Activated CD4-positive, alpha-beta memory T cell treated with anti-CD3 and anti-CD28 coated beads, Interleukin-2, amount 10 ng/mL, durations not matched to agents 7 days and 5 days (primary cell): Measurements from ENCODE around the gene ZNF771. TPM values are rescaled to one million over a fixed set of nuclear protein-coding genes. Genes with fewer than 3 reads are reported as not detected.

ENCODE experiments used
- CTCF ChIA-PET: fragments of 350-600 bp; sonication (Branson Sonifier 250); formaldehyde crosslinking; loops from one replicate; lab custom pipeline; 2021; ENCODE audit warnings: antibody characterized with exemption, inconsistent platforms; lab: Charles Lee
- POLR2A ChIA-PET: fragments of 350-600 bp; sonication (Branson Sonifier 250); formaldehyde crosslinking; loops from one replicate; lab custom pipeline; 2021; ENCODE audit warnings: antibody characterized with exemption; lab: Charles Lee
- DNase-seq: peaks from one replicate; pipeline ENCODE4 v3.0.0-alpha.2; 2020
- H3K27ac Mint-ChIP-seq: one replicate; pipeline ENCODE4 v1.8.0; 2021; ENCODE audit warnings: mild to moderate bottlenecking, mixed read lengths
- H3K27me3 Mint-ChIP-seq: one replicate; pipeline ENCODE4 v1.8.0; 2021; ENCODE audit warnings: mixed read lengths
- H3K36me3 Mint-ChIP-seq: one replicate; pipeline ENCODE4 v1.8.0; 2021; ENCODE audit warnings: low read depth, mixed read lengths
- H3K4me1 Mint-ChIP-seq: one replicate; pipeline ENCODE4 v1.8.0; 2021; ENCODE audit warnings: mixed read lengths
- H3K4me3 Mint-ChIP-seq: one replicate; pipeline ENCODE4 v1.8.0; 2021; ENCODE audit warnings: mild to moderate bottlenecking, mixed read lengths
- H3K9me3 Mint-ChIP-seq: one replicate; pipeline ENCODE4 v1.8.0; 2021; ENCODE audit warnings: mixed read lengths
- total RNA-seq, 2 experiments: library from RNA; stranded (reverse); gene quantifications; one replicate each; pipeline ENCODE4 v1.2.3, GENCODE V29; 2021

Gene ZNF771
- total RNA-seq, 2 experiments from 2014 or later, result 4.2 to 4.5 TPM

DNA sequence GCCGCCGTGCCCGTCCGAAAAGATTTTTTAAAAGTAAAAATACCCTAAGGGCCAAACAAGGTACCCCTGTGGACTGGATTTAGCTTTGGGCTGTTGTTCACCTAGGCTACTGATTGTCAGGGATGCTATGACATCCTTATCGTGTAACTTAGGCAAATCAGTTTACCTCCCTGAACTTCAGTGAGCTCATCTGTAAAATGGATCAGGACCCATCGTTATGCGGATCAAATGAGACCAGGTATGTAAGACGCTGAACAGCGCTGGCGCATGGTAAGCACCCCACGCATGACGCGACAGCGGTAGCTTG, 658 bp upstream of the ZNF771 start:
- Mint-ChIP-seq H3K4me1 (peaks cover 33% of the 10 kb centered on the region), H3K27ac (peak overlapping the region; percentile 79), H3K4me3 (peak overlapping the region; percentile 89), H3K9me3 (no peaks in the 10 kb centered on the region), H3K36me3 (peaks cover 3% of the 10 kb centered on the region), H3K27me3 (peaks cover 3% of the 10 kb centered on the region)
- ChIA-PET POLR2A (interaction anchor here (0.7 to 4.4 kb wide), 18 partner anchors 8 to 264 kb away, joined by 3 to 33 read pairs (median 6); partner anchors contain the start of genes CORO1A, DCTPP1, FBRS and SEPTIN1), CTCF (interaction anchor here (0.9 to 4.7 kb wide), 10 partner anchors 9 to 264 kb away, joined by 3 to 50 read pairs (median 3); partner anchors contain the start of genes DCTPP1, SEPTIN1, TBC1D10B and ZNF48)
- no peak for DNase-seq

DNA sequence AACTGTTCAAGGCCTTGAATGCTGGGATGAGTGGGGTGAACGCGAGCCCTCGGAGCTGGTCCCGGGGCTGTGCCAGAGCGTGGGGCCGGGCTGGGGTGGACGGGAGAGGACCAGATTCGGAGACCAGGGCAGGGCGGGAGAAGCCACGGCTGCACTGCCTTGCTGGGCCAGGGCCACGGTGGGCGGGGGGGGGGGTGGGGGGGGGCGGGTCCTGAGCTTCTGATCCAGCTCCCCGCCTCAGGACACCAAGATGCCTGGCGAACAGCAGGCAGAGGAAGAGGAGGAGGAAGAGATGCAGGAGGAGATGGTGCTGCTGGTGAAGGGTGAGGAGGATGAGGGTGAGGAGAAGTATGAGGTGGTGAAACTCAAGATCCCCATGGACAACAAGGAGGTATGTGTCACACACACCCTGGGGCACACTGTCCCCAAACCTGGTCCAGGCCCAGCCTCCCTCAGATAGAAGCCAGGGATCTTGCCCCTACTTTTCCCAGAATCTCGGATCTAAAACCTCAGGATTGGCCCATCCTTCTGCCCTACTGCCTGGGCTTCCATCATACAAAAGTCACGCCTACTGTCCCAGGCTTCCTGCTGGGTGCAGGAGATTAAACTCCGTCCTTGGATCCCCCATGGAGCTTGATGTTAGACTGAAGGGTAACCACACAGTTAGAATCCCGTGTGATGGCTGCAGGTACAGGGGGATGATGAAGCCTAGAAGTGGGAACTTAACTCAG, 563 bp downstream of the ZNF771 start:
- Mint-ChIP-seq H3K4me3 (peak overlapping the region; percentile 89), H3K4me1 (peaks cover 38% of the 10 kb centered on the region), H3K27ac (peak overlapping the region; percentile 53), H3K27me3 (peaks cover 3% of the 10 kb centered on the region), H3K9me3 (no peaks in the 10 kb centered on the region), H3K36me3 (peaks cover 8% of the 10 kb centered on the region)
- POLR2A ChIA-PET, result interaction anchor here (0.9 to 4.4 kb wide), 21 partner anchors 9 to 341 kb away, joined by 3 to 33 read pairs (median 6); partner anchors contain the start of genes CORO1A, DCTPP1, FBRS and SEPTIN1
- no peak for DNase-seq
- CTCF ChIA-PET, result interaction anchor here (0.6 to 4.7 kb wide), 15 partner anchors 10 to 316 kb away, joined by 3 to 50 read pairs (median 6); partner anchors contain the start of genes DCTPP1, PRR14, SEPTIN1 and TBC1D10B

DNA sequence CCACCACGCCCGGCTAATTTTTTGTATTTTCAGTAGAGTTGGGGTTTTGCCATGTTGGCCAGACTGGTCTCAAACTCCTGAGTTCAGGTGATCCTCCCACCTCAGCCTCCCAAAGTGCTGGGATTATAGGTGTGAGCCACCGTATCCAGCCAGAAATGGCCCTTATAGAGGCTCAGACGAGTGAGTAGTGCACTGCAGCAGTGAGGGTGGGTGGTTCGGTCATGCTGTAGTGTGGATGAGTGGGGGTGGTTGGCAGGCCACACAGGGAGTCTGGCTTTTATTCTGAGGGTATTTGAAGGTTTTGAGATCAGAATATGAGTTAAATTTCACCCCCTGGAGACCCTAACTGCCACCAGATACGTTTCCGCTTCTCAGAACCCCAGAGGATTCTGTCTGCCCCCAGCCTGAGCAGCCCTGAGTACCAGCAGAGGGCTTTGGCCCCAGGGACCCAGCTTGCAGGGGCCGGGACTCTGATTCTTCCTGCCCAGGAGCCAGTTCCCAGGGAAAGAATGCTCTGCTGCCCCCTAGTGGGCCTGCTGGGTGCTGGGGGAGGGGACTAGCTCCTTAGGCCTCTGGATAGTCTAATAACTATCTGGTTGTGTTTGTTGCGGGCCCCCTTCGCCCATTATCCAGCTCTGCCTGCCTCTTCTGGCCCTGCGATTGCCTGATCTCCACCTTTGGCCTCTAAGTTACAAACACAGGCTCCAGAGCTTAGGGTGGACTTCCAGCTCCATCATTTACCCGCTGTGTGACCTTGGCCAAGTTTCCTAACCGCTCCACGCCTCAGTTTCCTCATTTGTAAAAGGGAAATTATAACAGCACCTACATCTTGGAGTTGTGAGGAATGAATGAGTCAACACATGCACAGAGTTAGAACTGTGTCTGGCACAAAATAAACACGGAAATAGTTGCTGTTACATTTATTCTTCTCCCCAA, 2.0 kb downstream of the ZNF771 start:
- peak; percentile 94 for DNase-seq
- Mint-ChIP-seq H3K36me3 (peaks cover 8% of the 10 kb centered on the region), H3K9me3 (no peaks in the 10 kb centered on the region), H3K4me1 (peaks cover 40% of the 10 kb centered on the region), H3K4me3 (peak overlapping the region; percentile 17), H3K27ac (no peak overlapping the region), H3K27me3 (no peaks in the 10 kb centered on the region)
- CTCF ChIA-PET, result interaction anchor here (0.7 to 4.7 kb wide), 36 partner anchors 9 to 354 kb away, joined by 3 to 50 read pairs (median 4); partner anchors contain the start of genes ALDOA, DCTPP1, PRR14 and SEPHS2
- POLR2A ChIA-PET, result interaction anchor here (0.8 to 4.4 kb wide), 8 partner anchors 9 to 344 kb away, joined by 4 to 33 read pairs (median 6); partner anchors contain the start of genes ALDOA, CD2BP2, SEPTIN1 and TBC1D10B

DNA sequence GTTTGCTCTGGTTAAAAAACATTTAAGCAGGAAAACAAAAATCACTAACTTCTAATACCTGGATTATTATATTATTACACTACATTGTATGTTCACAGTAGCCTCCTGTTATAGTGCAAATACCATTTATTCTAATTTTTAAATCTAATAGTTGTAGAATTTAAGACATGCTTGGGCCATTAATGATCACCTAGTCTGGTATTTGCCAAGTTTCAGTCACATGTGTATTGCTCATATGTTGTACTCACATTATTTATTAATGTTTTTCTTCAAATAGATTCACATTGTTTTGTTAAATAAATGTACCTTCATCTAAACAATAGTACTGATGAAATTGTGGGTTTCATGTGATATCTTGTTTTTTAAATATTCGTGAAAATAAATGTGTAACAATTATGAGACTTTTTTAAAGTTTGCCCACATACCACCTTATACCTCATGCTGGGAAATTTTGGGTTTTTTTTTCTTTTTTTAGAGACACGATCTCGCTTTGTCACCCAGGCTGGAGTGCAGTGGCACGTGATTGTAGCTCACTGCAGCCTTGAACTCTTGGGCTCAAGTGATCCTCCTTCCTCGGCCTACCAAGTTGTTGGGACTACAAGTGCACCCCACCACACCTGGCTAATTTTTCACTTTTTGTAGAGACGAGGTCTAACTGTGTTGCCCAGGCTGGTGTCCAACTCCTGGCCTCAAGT, 5.9 kb downstream of the ZNF771 start:
- ChIA-PET CTCF (interaction anchor here (0.9 to 1.2 kb wide), 2 partner anchors 17 to 42 kb away, joined by 4 read pairs; partner anchors contain the start of gene DCTPP1), POLR2A (no interaction called here)
- Mint-ChIP-seq H3K9me3 (no peaks in the 10 kb centered on the region), H3K36me3 (peaks cover 11% of the 10 kb centered on the region), H3K4me3 (no peak overlapping the region), H3K27me3 (no peaks in the 10 kb centered on the region), H3K27ac (no peak overlapping the region), H3K4me1 (peaks cover 45% of the 10 kb centered on the region)
- DNase-seq, result no peak

DNA sequence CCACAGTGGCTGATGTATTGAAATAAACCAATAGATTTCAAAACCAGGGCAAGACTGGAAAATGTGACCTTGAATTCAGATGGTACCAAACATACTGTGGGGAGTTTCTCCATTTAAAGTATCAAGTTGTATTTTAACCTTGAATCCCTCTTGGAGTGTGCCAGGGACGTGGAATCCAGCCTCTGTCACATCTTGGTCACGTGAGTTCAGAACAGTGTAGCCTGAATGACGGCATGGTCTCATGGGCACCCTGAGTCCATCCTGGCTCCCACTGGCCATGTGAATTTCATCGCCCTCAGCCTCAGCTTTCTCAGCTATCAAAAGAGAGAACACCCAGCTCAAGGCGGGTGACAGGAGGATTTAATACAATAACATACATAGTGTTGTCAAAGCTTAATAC, 6.8 kb downstream of the ZNF771 start:
- H3K36me3 Mint-ChIP-seq, result peaks cover 15% of the 10 kb centered on the region
- no peak overlapping the region for H3K27ac Mint-ChIP-seq
- H3K4me3 Mint-ChIP-seq, result no peak overlapping the region
- no peak for DNase-seq
- H3K9me3 Mint-ChIP-seq, result no peaks in the 10 kb centered on the region
- H3K4me1 Mint-ChIP-seq, result peaks cover 45% of the 10 kb centered on the region
- POLR2A ChIA-PET, result interaction anchor here (0.6 kb wide), 1 partner anchor 12 kb away, joined by 3 read pairs; no protein-coding TSS in a partner anchor
- no peaks in the 10 kb centered on the region for H3K27me3 Mint-ChIP-seq
- CTCF ChIA-PET, result interaction anchor here (0.6 kb wide), 1 partner anchor 220 kb away, joined by 3 read pairs; no protein-coding TSS in a partner anchor

DNA sequence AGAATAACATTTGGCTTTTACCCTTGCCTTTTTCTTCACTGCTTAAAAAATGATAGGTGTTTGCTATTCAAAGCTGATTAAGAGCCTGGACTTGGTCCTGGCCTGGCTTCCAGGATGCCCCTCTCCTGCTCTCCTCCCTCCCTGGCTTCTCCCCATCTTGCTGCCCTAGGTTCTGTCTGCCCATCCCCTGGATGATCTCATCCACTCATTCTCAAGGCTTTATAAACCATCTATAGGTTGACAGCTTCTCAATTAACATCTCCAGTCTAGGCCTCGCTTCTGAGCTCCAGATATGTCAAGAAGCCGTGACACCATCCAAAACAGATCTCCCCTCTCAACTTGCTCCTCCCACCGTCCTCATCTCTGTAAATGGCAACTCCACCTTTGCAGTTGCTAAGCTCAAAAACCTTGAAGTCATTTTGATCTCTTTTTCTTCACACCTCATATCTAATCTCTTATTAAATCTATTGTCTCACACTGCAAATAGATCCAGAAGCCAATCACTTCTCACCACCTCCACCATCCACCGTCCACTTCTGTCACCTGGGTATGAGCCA, 8.7 kb downstream of the ZNF771 start:
- Mint-ChIP-seq H3K36me3 (peaks cover 22% of the 10 kb centered on the region), H3K27ac (no peak overlapping the region), H3K4me1 (peaks cover 43% of the 10 kb centered on the region), H3K27me3 (no peaks in the 10 kb centered on the region), H3K4me3 (no peak overlapping the region), H3K9me3 (no peaks in the 10 kb centered on the region)
- ChIA-PET CTCF (interaction anchor here (0.6 to 1.2 kb wide), 2 partner anchors 10 to 14 kb away, joined by 3 to 5 read pairs; partner anchors contain the start of gene DCTPP1), POLR2A (interaction anchor here (0.8 to 3.7 kb wide), 4 partner anchors 10 to 42 kb away, joined by 3 to 36 read pairs (median 4); partner anchors contain the start of genes DCTPP1 and SEPTIN1)
- DNase-seq, result no peak

DNA sequence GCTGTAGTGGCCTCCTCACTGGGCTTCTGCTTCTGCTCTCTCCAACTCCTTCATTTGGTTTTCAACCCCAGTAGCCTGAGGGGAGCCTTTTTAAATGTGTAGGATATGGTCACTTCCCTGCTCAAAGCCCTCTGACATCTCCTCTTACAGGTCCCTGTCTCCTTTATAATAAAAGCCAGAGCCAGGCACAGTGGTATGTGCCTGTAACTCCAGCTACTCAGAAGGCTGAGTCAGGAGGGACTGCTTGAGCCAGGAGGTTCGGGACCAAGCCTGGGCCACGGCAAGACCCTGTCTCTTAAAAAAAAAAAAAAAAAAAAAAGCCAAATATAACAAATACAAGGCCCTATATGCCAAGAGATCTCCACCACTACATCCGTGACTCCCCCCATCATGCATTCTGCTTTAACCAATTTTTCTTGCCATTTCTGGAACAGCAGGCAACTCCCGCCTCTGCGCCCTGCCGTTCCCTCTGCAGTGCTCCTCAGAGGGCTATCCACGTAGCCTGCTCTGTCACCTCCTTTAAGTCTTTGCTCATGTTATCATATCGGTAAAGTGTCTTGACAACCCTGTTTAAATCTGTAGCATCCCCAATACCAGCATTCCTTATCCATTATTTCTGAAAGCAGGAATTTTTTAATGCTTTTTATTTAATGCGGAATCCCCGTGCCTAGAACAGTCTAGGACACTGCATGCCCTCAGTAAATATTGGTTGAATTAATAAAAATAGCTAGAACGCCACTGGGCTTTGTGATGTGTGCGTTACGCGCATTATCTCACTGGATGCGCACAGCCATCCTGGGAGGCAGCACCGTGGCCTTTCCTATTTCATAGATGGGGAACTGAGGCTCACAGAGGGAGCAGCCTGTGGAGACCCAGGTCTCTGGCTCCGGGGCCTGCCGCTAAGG, 9.5 kb downstream of the ZNF771 start:
- no peak for DNase-seq
- Mint-ChIP-seq H3K4me3 (peak overlapping the region; percentile 44), H3K9me3 (no peaks in the 10 kb centered on the region), H3K4me1 (peaks cover 45% of the 10 kb centered on the region), H3K27me3 (no peaks in the 10 kb centered on the region), H3K27ac (no peak overlapping the region), H3K36me3 (peaks cover 26% of the 10 kb centered on the region)
- ChIA-PET POLR2A (interaction anchor here (0.6 to 3.7 kb wide), 28 partner anchors 9 to 361 kb away, joined by 3 to 36 read pairs (median 5); partner anchors contain the start of genes ALDOA, CD2BP2, CORO1A and DCTPP1), CTCF (interaction anchor here (0.6 to 4.2 kb wide), 15 partner anchors 8 to 212 kb away, joined by 3 to 58 read pairs (median 5); partner anchors contain the start of genes DCTPP1, TBC1D10B, ZNF689 and ZNF747)

DNA sequence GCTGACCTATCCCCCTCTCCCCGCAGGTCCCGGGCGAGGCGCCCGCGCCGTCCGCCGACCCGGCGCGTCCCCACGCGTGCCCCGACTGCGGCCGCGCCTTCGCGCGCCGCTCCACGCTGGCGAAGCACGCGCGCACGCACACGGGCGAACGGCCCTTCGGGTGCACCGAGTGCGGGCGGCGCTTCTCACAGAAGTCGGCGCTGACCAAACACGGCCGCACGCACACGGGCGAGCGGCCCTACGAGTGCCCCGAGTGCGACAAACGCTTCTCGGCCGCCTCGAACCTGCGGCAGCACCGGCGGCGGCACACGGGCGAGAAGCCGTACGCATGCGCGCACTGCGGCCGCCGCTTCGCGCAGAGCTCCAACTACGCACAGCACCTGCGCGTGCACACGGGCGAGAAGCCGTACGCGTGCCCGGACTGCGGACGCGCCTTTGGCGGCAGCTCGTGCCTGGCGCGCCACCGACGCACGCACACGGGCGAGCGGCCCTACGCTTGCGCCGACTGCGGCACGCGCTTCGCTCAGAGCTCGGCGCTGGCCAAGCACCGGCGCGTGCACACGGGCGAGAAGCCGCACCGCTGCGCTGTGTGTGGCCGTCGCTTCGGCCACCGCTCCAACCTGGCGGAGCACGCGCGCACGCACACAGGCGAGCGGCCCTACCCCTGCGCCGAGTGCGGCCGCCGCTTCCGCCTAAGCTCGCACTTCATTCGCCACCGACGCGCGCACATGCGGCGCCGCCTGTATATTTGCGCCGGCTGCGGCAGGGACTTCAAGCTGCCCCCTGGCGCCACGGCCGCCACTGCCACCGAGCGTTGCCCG, 10.3 kb downstream of the ZNF771 start:
- ChIA-PET POLR2A (interaction anchor here (0.6 to 3.7 kb wide), 34 partner anchors 10 to 365 kb away, joined by 3 to 36 read pairs (median 5); partner anchors contain the start of genes ALDOA, CD2BP2, CORO1A and DCTPP1), CTCF (interaction anchor here (0.6 to 4.2 kb wide), 18 partner anchors 8 to 211 kb away, joined by 3 to 58 read pairs (median 4); partner anchors contain the start of genes DCTPP1, TBC1D10B, ZNF689 and ZNF747)
- H3K36me3 Mint-ChIP-seq, result peaks cover 25% of the 10 kb centered on the region
- H3K27me3 Mint-ChIP-seq, result no peaks in the 10 kb centered on the region
- H3K4me3 Mint-ChIP-seq, result peak overlapping the region; percentile 60
- H3K27ac Mint-ChIP-seq, result peak overlapping the region; percentile 64
- peaks cover 41% of the 10 kb centered on the region for H3K4me1 Mint-ChIP-seq
- peak; percentile 92 for DNase-seq
- no peaks in the 10 kb centered on the region for H3K9me3 Mint-ChIP-seq

DNA sequence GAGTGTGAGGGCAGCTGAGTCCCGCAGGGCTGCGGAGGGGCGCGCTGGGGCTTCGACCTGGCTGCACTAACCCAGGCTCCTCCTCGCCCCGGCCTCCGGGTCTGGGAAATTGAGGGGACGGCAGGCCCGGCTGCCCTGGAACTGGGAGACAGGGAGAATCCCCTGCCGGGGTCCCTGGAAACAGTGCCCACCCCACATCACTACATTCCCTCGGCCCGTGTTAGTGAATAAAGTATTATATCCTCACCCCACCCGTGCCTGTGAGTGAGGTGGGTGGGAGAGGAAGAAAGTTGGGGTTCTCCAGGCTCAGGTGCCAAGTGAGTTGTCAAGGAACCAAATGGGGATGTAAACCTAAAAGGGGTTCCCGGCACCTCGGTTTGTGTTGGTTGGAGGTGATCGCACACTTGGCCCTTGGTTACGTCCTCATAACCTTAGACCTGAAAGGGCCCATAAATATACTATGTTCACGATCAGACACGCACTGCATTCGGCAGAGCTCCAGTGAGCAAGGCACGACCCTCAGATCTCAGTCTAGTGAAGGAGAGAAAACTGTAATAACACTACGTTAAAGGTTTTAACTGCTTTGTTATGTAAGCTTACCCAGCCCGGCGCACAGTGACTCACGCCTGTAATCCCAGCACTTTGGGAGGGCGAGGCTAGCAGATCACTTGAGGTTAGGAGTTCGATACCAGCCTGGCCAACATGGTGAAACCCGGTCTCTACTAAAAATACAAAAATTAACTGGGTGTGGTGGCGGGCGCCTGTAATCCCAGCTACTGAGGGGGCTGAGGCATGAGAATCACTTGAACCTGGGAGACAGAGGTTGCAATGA, 11.2 kb downstream of the ZNF771 start:
- DNase-seq, result no peak
- Mint-ChIP-seq H3K27me3 (no peaks in the 10 kb centered on the region), H3K4me1 (peaks cover 41% of the 10 kb centered on the region), H3K27ac (peak overlapping the region; percentile 64), H3K9me3 (no peaks in the 10 kb centered on the region), H3K4me3 (peak overlapping the region; percentile 60), H3K36me3 (peaks cover 29% of the 10 kb centered on the region)
- ChIA-PET CTCF (interaction anchor here (0.8 to 4.2 kb wide), 14 partner anchors 9 to 210 kb away, joined by 3 to 58 read pairs (median 5); partner anchors contain the start of genes DCTPP1, TBC1D10B, ZNF689 and ZNF747), POLR2A (interaction anchor here (0.7 to 3.7 kb wide), 31 partner anchors 11 to 366 kb away, joined by 3 to 36 read pairs (median 5); partner anchors contain the start of genes ALDOA, CD2BP2, CORO1A and DCTPP1)
